Trophoblast cell (in vitro differentiated cells and primary cell): ENCODE results near the gene ENO2.

Source experiments
- DNase-seq, 2 donors: peaks; one replicate each; pipeline ENCODE4 v3.0.0-alpha.2; 2016
- H2AFZ ChIP-seq: 2 replicates; pipeline ENCODE4 v1.6.1; 2013; ENCODE audit warnings: low read length, moderate library complexity, mild to moderate bottlenecking; ENCODE audit not compliant: insufficient read depth, poor library complexity
- H2AK5ac ChIP-seq: 2 replicates; pipeline ENCODE4 v1.6.1; 2013; ENCODE audit warnings: mild to moderate bottlenecking, low read length
- H2BK120ac ChIP-seq: 2 replicates; pipeline ENCODE4 v1.6.1; 2013; ENCODE audit warnings: low read length, mild to moderate bottlenecking, moderate library complexity; ENCODE audit not compliant: insufficient read depth, poor library complexity
- H2BK12ac ChIP-seq: 2 replicates; pipeline ENCODE4 v1.6.1; 2013; ENCODE audit warnings: mild to moderate bottlenecking, low read length, moderate library complexity
- H2BK5ac ChIP-seq: 2 replicates; pipeline ENCODE4 v1.6.1; 2013; ENCODE audit warnings: low read length, low read depth, moderate library complexity, mild to moderate bottlenecking; ENCODE audit not compliant: poor library complexity
- H3K14ac ChIP-seq: 2 replicates; pipeline ENCODE4 v1.6.1; 2013; ENCODE audit warnings: mild to moderate bottlenecking, low read length
- H3K18ac ChIP-seq: 2 replicates; pipeline ENCODE4 v1.6.1; 2013; ENCODE audit warnings: mild to moderate bottlenecking, low read length
- H3K23ac ChIP-seq: 2 replicates; pipeline ENCODE4 v1.6.1; 2013; ENCODE audit warnings: low read length
- H3K27ac ChIP-seq: 2 replicates; pipeline ENCODE4 v1.5.1; 2013; ENCODE audit warnings: low read depth, mild to moderate bottlenecking, inconsistent platforms, low read length, moderate library complexity
- H3K27me3 ChIP-seq: 2 replicates; pipeline ENCODE4 v1.6.1; 2013; ENCODE audit warnings: inconsistent platforms, mild to moderate bottlenecking, low read length, moderate library complexity; ENCODE audit not compliant: insufficient read depth
- H3K36me3 ChIP-seq, 2 experiments: 1 replicate in 1 of 2; 2 replicates in 1 of 2; pipeline ENCODE4 v1.6.1; 2013; ENCODE audit warnings: low read length in 2 of 2, mild to moderate bottlenecking in 2 of 2, moderate library complexity in 1 of 2; ENCODE audit not compliant: insufficient read depth in 2 of 2, control insufficient read depth in 1 of 2
- H3K4ac ChIP-seq: 2 replicates; pipeline ENCODE4 v1.6.1; 2013; ENCODE audit warnings: low read depth, mild to moderate bottlenecking, low read length, moderate library complexity
- H3K4me1 ChIP-seq, 2 experiments: 1 replicate in 1 of 2; 2 replicates in 1 of 2; pipeline ENCODE4 v1.6.1; 2013; ENCODE audit warnings: low read length in 2 of 2, mild to moderate bottlenecking in 2 of 2, moderate library complexity in 1 of 2; ENCODE audit not compliant: insufficient read depth in 2 of 2, control insufficient read depth in 1 of 2
- H3K4me2 ChIP-seq: 2 replicates; pipeline ENCODE4 v1.6.1; 2013; ENCODE audit warnings: inconsistent platforms, mild to moderate bottlenecking, low read length, moderate library complexity
- H3K4me3 ChIP-seq: 2 replicates; pipeline ENCODE4 v1.5.1; 2013; ENCODE audit warnings: mild to moderate bottlenecking, low read depth, low read length, inconsistent platforms
- H3K79me1 ChIP-seq: one replicate; pipeline ENCODE4 v1.6.1; 2013; ENCODE audit warnings: low read length
- H3K79me2 ChIP-seq: 2 replicates; pipeline ENCODE4 v1.6.1; 2013; ENCODE audit warnings: low read length, mild to moderate bottlenecking; ENCODE audit not compliant: control insufficient read depth, insufficient read depth, poor library complexity
- H3K9ac ChIP-seq: 2 replicates; pipeline ENCODE4 v1.6.1; 2013; ENCODE audit warnings: mild to moderate bottlenecking, low read length
- H3K9me3 ChIP-seq: 2 replicates; pipeline ENCODE4 v1.6.1; 2013; ENCODE audit warnings: low read depth, mild to moderate bottlenecking, control low read depth, inconsistent platforms, low read length; ENCODE audit not compliant: insufficient read depth
- H4K12ac ChIP-seq: 2 replicates; pipeline ENCODE4 v1.6.1; 2013; ENCODE audit warnings: low read depth, mild to moderate bottlenecking, low read length, moderate library complexity
- H4K8ac ChIP-seq: 2 replicates; pipeline ENCODE4 v1.6.1; 2013; ENCODE audit warnings: low read depth, mild to moderate bottlenecking, low read length, moderate library complexity
- H4K91ac ChIP-seq: one replicate; pipeline ENCODE4 v1.6.1; 2013; ENCODE audit warnings: low read depth, mild to moderate bottlenecking, low read length, moderate library complexity
- WGBS: extraction: QIAGEN DNeasy Blood & Tissue Kit; methylation state at CpG from one replicate; pipeline ENCODE4 v1.1.7; 2013; ENCODE audit warnings: missing lambda C conversion rate; ENCODE audit not compliant: insufficient read length, insufficient coverage; ENCODE audit errors: extremely low coverage; 5-methylcytosine and 5-hydroxymethylcytosine counted together

Gene ENO2

DNA sequence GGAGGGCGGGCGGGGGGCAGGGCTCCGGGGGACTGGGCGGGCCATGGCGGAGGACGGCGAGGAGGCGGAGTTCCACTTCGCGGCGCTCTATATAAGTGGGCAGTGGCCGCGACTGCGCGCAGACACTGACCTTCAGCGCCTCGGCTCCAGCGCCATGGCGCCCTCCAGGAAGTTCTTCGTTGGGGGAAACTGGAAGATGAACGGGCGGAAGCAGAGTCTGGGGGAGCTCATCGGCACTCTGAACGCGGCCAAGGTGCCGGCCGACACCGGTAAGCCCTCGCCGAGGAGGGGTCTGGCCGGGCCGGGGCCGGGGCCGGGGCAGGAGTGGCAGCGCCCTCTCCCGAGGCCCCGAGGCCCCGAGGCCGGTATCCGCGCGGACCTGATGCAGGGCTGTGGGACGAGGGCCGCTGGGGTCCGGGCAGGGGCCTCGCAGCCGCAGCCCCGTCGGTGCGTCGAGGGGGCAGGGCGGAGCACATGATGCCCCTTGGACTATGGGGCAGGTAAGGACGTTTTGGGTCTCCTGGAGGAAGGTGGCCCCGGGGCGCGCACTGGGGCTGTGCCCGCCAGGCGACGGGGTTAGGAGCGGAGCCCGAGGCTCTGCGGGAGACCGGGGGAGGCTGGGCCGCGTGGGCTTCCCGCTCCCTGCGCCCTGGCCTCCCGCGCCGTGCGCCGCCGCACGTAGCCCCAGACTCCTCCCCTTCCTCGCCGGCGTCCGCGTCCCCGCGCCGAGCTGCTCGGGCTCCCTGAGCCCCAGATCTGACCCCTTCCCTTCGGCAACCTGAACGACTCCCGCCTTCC lies 46.8 kb upstream of the ENO2 start, which contains the start of gene TPI1:
TPI1 (plus strand) TSS at position 119 of the 798 bp plus-strand sequence; CDS start at position 155, 36 bp downstream.
- Histone ChIP-seq H2AK5ac (peak within 1 kb of the TSS; percentile 88), H2BK5ac (peak within 1 kb of the TSS; percentile 63), H3K27me3 (no peaks in the 10 kb centered on the region), H3K4ac (peak within 1 kb of the TSS; percentile 93), H3K18ac (peak within 1 kb of the TSS; percentile 99), H4K8ac (peak within 1 kb of the TSS; percentile 80), H3K4me3 (peak within 1 kb of the TSS; percentile 97), H3K36me3 (peaks cover 55 to 60% of the 10 kb centered on the region in 2 experiments), H3K9me3 (peaks cover 3% of the 10 kb centered on the region), H3K79me1 (peaks cover 11% of the 10 kb centered on the region), H2BK120ac (peak within 1 kb of the TSS; percentile 48), H2AFZ (peak within 1 kb of the TSS; percentile 20), H3K27ac (peak within 1 kb of the TSS; percentile 50), H3K23ac (peak within 1 kb of the TSS; percentile 24), H3K79me2 (peaks cover 16% of the 10 kb centered on the region), H4K91ac (peak within 1 kb of the TSS; percentile 92), H3K14ac (peak within 1 kb of the TSS; percentile 99), H3K4me2 (peak within 1 kb of the TSS; percentile 89), H2BK12ac (no peak within 1 kb of the TSS), H4K12ac (peak within 1 kb of the TSS; percentile 61), H3K4me1 (peaks cover 17 to 23% of the 10 kb centered on the region in 2 experiments), H3K9ac (peak within 1 kb of the TSS; percentile 83)
- peak; percentile 65 to 84 for DNase-seq
- WGBS: no CpG with 5 or more reads among the region's 86 CpGs

DNA sequence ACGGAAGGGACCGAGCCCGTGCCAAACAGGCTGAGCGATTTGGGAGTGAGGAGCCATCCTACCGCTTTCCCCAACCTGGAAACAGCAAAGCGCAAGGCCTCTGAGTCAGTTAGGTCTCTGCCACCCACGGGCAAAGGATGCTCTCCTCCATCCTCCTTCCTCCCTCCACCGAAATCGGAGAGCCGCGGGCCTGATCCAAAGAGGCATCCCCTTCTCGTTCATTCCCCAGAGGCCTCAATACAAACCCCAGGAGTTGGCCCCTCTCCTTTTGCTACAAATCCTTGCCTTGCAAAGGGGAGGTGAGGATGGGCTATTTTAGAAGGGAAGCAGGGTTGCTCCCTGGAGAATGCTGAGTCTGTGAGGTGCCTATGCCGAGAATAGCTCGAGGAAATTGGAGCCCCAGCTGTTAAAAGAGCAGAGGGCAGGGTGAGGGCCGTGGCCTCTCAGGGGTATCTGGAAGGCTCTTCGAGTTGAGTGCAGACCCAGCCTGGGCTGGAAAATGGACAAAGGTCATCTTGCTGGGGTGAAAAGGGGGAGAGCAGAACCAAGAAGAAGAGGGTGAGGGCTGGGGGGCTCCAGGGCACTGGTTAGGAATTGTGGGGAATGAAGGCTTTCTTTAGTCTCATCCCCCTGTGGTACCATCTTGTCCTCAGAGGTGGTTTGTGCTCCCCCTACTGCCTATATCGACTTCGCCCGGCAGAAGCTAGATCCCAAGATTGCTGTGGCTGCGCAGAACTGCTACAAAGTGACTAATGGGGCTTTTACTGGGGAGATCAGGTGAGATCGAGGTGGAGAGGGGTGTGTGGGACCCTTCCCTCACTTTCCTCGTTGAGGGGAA lies 46.0 kb upstream of the ENO2 start:
- peak overlapping the region; percentile 20 for H2AFZ ChIP-seq
- H2BK12ac ChIP-seq: no peak overlapping the region
- peak overlapping the region; percentile 89 for H3K4me2 ChIP-seq

DNA sequence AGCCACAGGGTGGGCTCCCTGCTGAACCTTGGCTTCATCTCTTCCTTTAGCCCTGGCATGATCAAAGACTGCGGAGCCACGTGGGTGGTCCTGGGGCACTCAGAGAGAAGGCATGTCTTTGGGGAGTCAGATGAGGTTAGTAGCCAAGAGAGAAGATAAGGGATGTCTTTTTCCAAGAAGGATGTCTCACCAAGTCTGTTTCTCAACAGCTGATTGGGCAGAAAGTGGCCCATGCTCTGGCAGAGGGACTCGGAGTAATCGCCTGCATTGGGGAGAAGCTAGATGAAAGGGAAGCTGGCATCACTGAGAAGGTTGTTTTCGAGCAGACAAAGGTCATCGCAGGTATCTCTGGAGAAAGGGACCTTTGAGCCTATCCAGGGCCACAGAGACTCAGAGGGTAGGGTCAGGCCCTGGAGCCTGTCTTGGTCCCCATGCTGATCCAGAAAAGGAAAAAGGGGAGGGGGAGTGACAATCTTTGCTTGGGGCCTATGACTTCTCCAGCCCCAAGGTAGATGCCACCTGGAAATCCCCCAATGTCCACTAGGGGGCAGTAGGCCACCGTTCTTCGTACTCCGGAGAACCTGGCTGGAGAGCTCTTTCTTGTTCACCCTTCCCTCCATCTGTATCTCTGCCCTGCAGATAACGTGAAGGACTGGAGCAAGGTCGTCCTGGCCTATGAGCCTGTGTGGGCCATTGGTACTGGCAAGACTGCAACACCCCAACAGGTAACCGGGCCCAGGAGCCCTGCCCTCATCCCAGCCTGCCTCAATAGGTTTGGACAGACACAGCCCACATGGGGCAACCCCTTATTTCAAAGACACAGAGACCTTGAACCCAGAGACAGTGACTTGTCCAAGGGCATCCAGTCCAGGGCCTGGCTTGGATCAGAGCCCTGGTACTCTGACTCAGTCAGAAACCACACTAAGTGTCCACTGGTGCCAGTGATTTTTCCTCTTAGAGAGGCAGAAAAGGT lies 45.0 kb upstream of the ENO2 start:
- H3K79me1 ChIP-seq: peaks cover 20% of the 10 kb centered on the region
- H3K27me3 ChIP-seq: no peaks in the 10 kb centered on the region
- H3K4me3 ChIP-seq: no peak overlapping the region
- H3K23ac ChIP-seq: no peak overlapping the region
- no peak overlapping the region for H3K4ac ChIP-seq
- H3K27ac ChIP-seq: no peak overlapping the region
- no peak overlapping the region for H2AK5ac ChIP-seq
- H3K4me2 ChIP-seq: peak overlapping the region; percentile 89
- no peak overlapping the region for H3K9ac ChIP-seq
- no peak overlapping the region for H2BK120ac ChIP-seq
- H4K91ac ChIP-seq: no peak overlapping the region
- no peak overlapping the region for H3K14ac ChIP-seq
- H3K79me2 ChIP-seq: peaks cover 20% of the 10 kb centered on the region
- H2BK5ac ChIP-seq: no peak overlapping the region
- no peak overlapping the region for H4K8ac ChIP-seq
- H3K18ac ChIP-seq: no peak overlapping the region
- WGBS: no CpG with 5 or more reads among the region's 12 CpGs
- peaks cover 17 to 26% of the 10 kb centered on the region in 2 experiments for H3K4me1 ChIP-seq
- DNase-seq: peak; percentile 83 to 96
- H3K36me3 ChIP-seq: peaks cover 40 to 45% of the 10 kb centered on the region in 2 experiments
- no peak overlapping the region for H4K12ac ChIP-seq
- no peak overlapping the region for H2AFZ ChIP-seq
- no peak overlapping the region for H2BK12ac ChIP-seq
- peaks cover 3% of the 10 kb centered on the region for H3K9me3 ChIP-seq

More for the DNA sequence above, 46.0 kb upstream of the ENO2 start:
- Histone ChIP-seq H2BK120ac (no peak overlapping the region), H3K79me2 (peaks cover 20% of the 10 kb centered on the region), H3K4me3 (peak overlapping the region; percentile 97), H3K4me1 (peaks cover 17 to 23% of the 10 kb centered on the region in 2 experiments), H3K14ac (peak overlapping the region; percentile 99), H3K23ac (no peak overlapping the region), H2AK5ac (no peak overlapping the region), H2BK5ac (peak overlapping the region; percentile 63), H3K27me3 (no peaks in the 10 kb centered on the region), H3K36me3 (peaks cover 49 to 53% of the 10 kb centered on the region in 2 experiments), H3K27ac (peak overlapping the region; percentile 14), H3K9me3 (peaks cover 3% of the 10 kb centered on the region), H3K18ac (peak overlapping the region; percentile 70), H4K8ac (peak overlapping the region; percentile 80), H3K4ac (peak overlapping the region; percentile 93), H4K91ac (peak overlapping the region; percentile 92), H3K79me1 (peaks cover 15% of the 10 kb centered on the region), H3K9ac (peak overlapping the region; percentile 83), H4K12ac (peak overlapping the region; percentile 13)
- WGBS: no CpG with 5 or more reads among the region's 22 CpGs
- no peak for DNase-seq
